Lower lobe of right lung (tissue), 2 donors: ENCODE results near the gene IGFL2. TPM values are rescaled to one million over a fixed set of nuclear protein-coding genes. Genes with fewer than 3 reads are reported as not detected.

Experiments used
- ATAC-seq, 2 donors: fragments of 200-7000 bp; cut with Tn5 transposase; one replicate each; pipeline ENCODE4 v1.9.1; 2020 to 2022; ENCODE audit warnings: mild to moderate bottlenecking in 2 of 2, moderate library complexity in 2 of 2
- DNase-seq: peaks from one replicate; pipeline ENCODE4 v3.0.0-alpha.2; 2020
- H3K27ac ChIP-seq: fragments of 200-600 bp; one replicate; pipeline ENCODE4 v1.8.0; 2022
- H3K27me3 ChIP-seq: fragments of 200-600 bp; one replicate; pipeline ENCODE4 v1.8.0; 2022; ENCODE audit warnings: low read depth
- H3K36me3 ChIP-seq: fragments of 200-600 bp; one replicate; pipeline ENCODE4 v1.8.0; 2022; ENCODE audit warnings: mild to moderate bottlenecking
- H3K4me1 ChIP-seq: fragments of 200-600 bp; one replicate; pipeline ENCODE4 v1.8.0; 2022
- H3K4me3 ChIP-seq: fragments of 200-600 bp; one replicate; pipeline ENCODE4 v1.8.0; 2022; ENCODE audit warnings: mild to moderate bottlenecking
- H3K9me3 ChIP-seq: fragments of 200-600 bp; one replicate; pipeline ENCODE4 v1.8.0; 2022
- CTCF ChIP-seq: fragments of 200-600 bp; IDR thresholded peaks from one replicate; pipeline ENCODE4 v1.8.0; 2022; ENCODE audit warnings: antibody characterized with exemption, mild to moderate bottlenecking
- intact Hi-C: fragments of 100-400 bp; cut with DNase I; formaldehyde crosslinking; loops from one replicate; pipeline ENCODE4 v1.11.0; 2022
- total RNA-seq: library from RNA; stranded (reverse); fragmentation: NEBNext Ultra II Directional; extraction: Animal tissue kit (Norgen Biotek cat#: 25700); gene quantifications from one replicate; pipeline ENCODE4 v1.2.1, GENCODE V29; 2021
- donor health status: DM: no; HTN: yes; CAD: no; lungs with severe emphysema.

Gene IGFL2
- total RNA-seq, 1 donor from 2014 or later, result not detected

GRCh38 chr19:46132508-46133100 lies 15.4 kb upstream of the IGFL2 start:
- H3K4me3 ChIP-seq, result no peak overlapping the region
- no peaks in the 10 kb centered on the region for H3K9me3 ChIP-seq
- peak in 1 of 2 donors; percentile 9 for ATAC-seq
- no peak for DNase-seq
- no peak for TF ChIP-seq CTCF
- intact Hi-C loops, result no loop called here
- H3K4me1 ChIP-seq, result peaks cover 18% of the 10 kb centered on the region
- H3K27ac ChIP-seq, result peak overlapping the region; percentile 49
- H3K27me3 ChIP-seq, result peaks cover 4% of the 10 kb centered on the region
- H3K36me3 ChIP-seq, result no peaks in the 10 kb centered on the region

GRCh38 chr19:46133101-46133627 lies 14.9 kb upstream of the IGFL2 start:
- Histone ChIP-seq H3K4me1 (peaks cover 18% of the 10 kb centered on the region), H3K4me3 (no peak overlapping the region), H3K27me3 (no peaks in the 10 kb centered on the region), H3K27ac (peak overlapping the region; percentile 72), H3K9me3 (no peaks in the 10 kb centered on the region), H3K36me3 (no peaks in the 10 kb centered on the region)
- no peak for TF ChIP-seq CTCF
- ATAC-seq (peak; percentile 37 to 61), DNase-seq (no peak)
- intact Hi-C loops, result no loop called here

GRCh38 chr19:46133777-46134241 lies 14.2 kb upstream of the IGFL2 start:
- TF ChIP-seq CTCF, result no peak
- intact Hi-C loops, result no loop called here
- DNase-seq (no peak), ATAC-seq (peak in 1 of 2 donors; percentile 24)
- peaks cover 2% of the 10 kb centered on the region for H3K27me3 ChIP-seq
- no peaks in the 10 kb centered on the region for H3K36me3 ChIP-seq
- H3K27ac ChIP-seq, result peak overlapping the region; percentile 72
- H3K9me3 ChIP-seq, result no peaks in the 10 kb centered on the region
- peaks cover 18% of the 10 kb centered on the region for H3K4me1 ChIP-seq
- H3K4me3 ChIP-seq, result no peak overlapping the region

GRCh38 chr19:46134527-46134926 lies 13.5 kb upstream of the IGFL2 start:
- H3K4me3 ChIP-seq, result no peak overlapping the region
- peak in 1 of 2 donors; percentile 13 for ATAC-seq
- DNase-seq, result no peak
- H3K27ac ChIP-seq, result no peak overlapping the region
- H3K9me3 ChIP-seq, result no peaks in the 10 kb centered on the region
- H3K4me1 ChIP-seq, result peaks cover 18% of the 10 kb centered on the region
- no peak for TF ChIP-seq CTCF
- H3K27me3 ChIP-seq, result peaks cover 5% of the 10 kb centered on the region
- H3K36me3 ChIP-seq, result no peaks in the 10 kb centered on the region
- intact Hi-C loops, result no loop called here

GRCh38 chr19:46137915-46138473 lies 10.0 kb upstream of the IGFL2 start:
- Histone ChIP-seq H3K4me3 (no peak overlapping the region), H3K27ac (no peak overlapping the region), H3K36me3 (no peaks in the 10 kb centered on the region), H3K9me3 (no peaks in the 10 kb centered on the region), H3K27me3 (peaks cover 5% of the 10 kb centered on the region), H3K4me1 (peaks cover 18% of the 10 kb centered on the region)
- no peak for TF ChIP-seq CTCF
- ATAC-seq (no peak), DNase-seq (no peak)
- intact Hi-C loops, result no loop called here
